Stimulated activated CD4-positive, alpha-beta T cell treated with anti-CD3 and anti-CD28 coated beads, Interleukin-12 subunit alpha, Interleukin-12 subunit beta, amount 100 ng/mL, for 24 hours (primary cell): ENCODE data around the gene NQO2.

ENCODE experiments used
- DNase-seq, 2 experiments: peaks; one replicate each; pipeline ENCODE4 v3.0.0-alpha.2; 2020; ENCODE audit warnings: low read depth in 2 of 2

Gene NQO2

GRCh38 chr6:2999618-3000557 is at the start of gene NQO2:
TSS of gene NQO2 (plus strand) at chr6:2999894. CDS start at chr6:3006553, 6,659 bp downstream.
- DNase-seq, result peak; percentile 80 to 90

GRCh38 chr6:2950713-2951112 is 49.0 kb upstream of the NQO2 start:
- no peak for DNase-seq

GRCh38 chr6:2951728-2952127 is 48.0 kb upstream of the NQO2 start:
- DNase-seq, result no peak

GRCh38 chr6:2952557-2953095 is 47.1 kb upstream of the NQO2 start:
- DNase-seq, result no peak

GRCh38 chr6:2953098-2953497 is 46.6 kb upstream of the NQO2 start:
- no peak for DNase-seq

- no peak for DNase-seq
Measured at GRCh38 chr6:2956930-2957685, 42.6 kb upstream of the NQO2 start.

- no peak for DNase-seq
Measured at GRCh38 chr6:2957696-2958330, 41.9 kb upstream of the NQO2 start.

- DNase-seq, result no peak
Measured at GRCh38 chr6:2958331-2958711, 41.4 kb upstream of the NQO2 start.

- DNase-seq, result no peak
Measured at GRCh38 chr6:2958776-2959175, 40.9 kb upstream of the NQO2 start.

GRCh38 chr6:2959909-2960719 is 39.6 kb upstream of the NQO2 start:
- no peak for DNase-seq

- DNase-seq, result no peak
Measured at GRCh38 chr6:2960935-2961334, 38.8 kb upstream of the NQO2 start.

GRCh38 chr6:2961506-2961905 is 38.2 kb upstream of the NQO2 start:
- no peak for DNase-seq

GRCh38 chr6:2962004-2962403 is 37.7 kb upstream of the NQO2 start:
- no peak for DNase-seq

GRCh38 chr6:2962636-2963035 is 37.1 kb upstream of the NQO2 start:
- no peak for DNase-seq

- no peak for DNase-seq
Measured at GRCh38 chr6:2963756-2964155, 35.9 kb upstream of the NQO2 start.

GRCh38 chr6:2964793-2965505 is 34.7 kb upstream of the NQO2 start:
- no peak for DNase-seq

GRCh38 chr6:2966347-2966746 is 33.3 kb upstream of the NQO2 start:
- no peak for DNase-seq

- DNase-seq, result no peak
Measured at GRCh38 chr6:2967936-2968335, 31.8 kb upstream of the NQO2 start.

GRCh38 chr6:2968600-2969135 is 31.0 kb upstream of the NQO2 start:
- DNase-seq, result no peak

- no peak for DNase-seq
Measured at GRCh38 chr6:2969549-2969948, 30.1 kb upstream of the NQO2 start.
